Neuron (in vitro differentiated cells): ENCODE measurements around the gene XKRX.

Source experiments
- H2AFZ ChIP-seq: one replicate; pipeline ENCODE4 v1.6.1; 2013; ENCODE audit warnings: low read depth, mild to moderate bottlenecking, inconsistent platforms, low read length, moderate library complexity
- H3K27me3 ChIP-seq: one replicate; pipeline ENCODE4 v1.6.1; 2013; ENCODE audit warnings: low read length; ENCODE audit not compliant: insufficient read depth
- H3K36me3 ChIP-seq: one replicate; pipeline ENCODE4 v1.6.1; 2013; ENCODE audit warnings: low read length; ENCODE audit not compliant: insufficient read depth
- H3K4me1 ChIP-seq: one replicate; pipeline ENCODE4 v1.6.1; 2013; ENCODE audit warnings: low read length; ENCODE audit not compliant: insufficient read depth
- H3K4me3 ChIP-seq: 2 replicates; pipeline ENCODE4 v1.5.1; 2013; ENCODE audit warnings: mild to moderate bottlenecking, low read length, moderate library complexity
- H3K9me3 ChIP-seq: one replicate; pipeline ENCODE4 v1.6.1; 2013; ENCODE audit warnings: low read length

XKRX gene

GRCh38 chrX:100928660-100929613 is at the start of gene XKRX:
XKRX (minus strand) TSS chrX:100928917; CDS start chrX:100928304, 613 bp downstream.
- Histone ChIP-seq H3K27me3 (peaks cover 14% of the 10 kb centered on the region), H3K4me1 (peaks cover 6% of the 10 kb centered on the region), H2AFZ (peak within 1 kb of the TSS; percentile 75), H3K4me3 (peak within 1 kb of the TSS; percentile 46), H3K36me3 (no peaks in the 10 kb centered on the region), H3K9me3 (peaks cover 4% of the 10 kb centered on the region)

GRCh38 chrX:100976211-100976610 is 47.5 kb upstream of the XKRX start:
- no peaks in the 10 kb centered on the region for H3K27me3 ChIP-seq
- no peaks in the 10 kb centered on the region for H3K36me3 ChIP-seq
- H2AFZ ChIP-seq = no peak overlapping the region
- no peaks in the 10 kb centered on the region for H3K9me3 ChIP-seq
- H3K4me3 ChIP-seq = no peak overlapping the region
- no peaks in the 10 kb centered on the region for H3K4me1 ChIP-seq

GRCh38 chrX:100975212-100975611 is 46.5 kb upstream of the XKRX start:
- H3K36me3 ChIP-seq = no peaks in the 10 kb centered on the region
- no peak overlapping the region for H3K4me3 ChIP-seq
- H2AFZ ChIP-seq = no peak overlapping the region
- no peaks in the 10 kb centered on the region for H3K27me3 ChIP-seq
- no peaks in the 10 kb centered on the region for H3K4me1 ChIP-seq
- no peaks in the 10 kb centered on the region for H3K9me3 ChIP-seq

- H3K27me3 ChIP-seq = no peaks in the 10 kb centered on the region
- no peak overlapping the region for H3K4me3 ChIP-seq
- no peak overlapping the region for H2AFZ ChIP-seq
- H3K4me1 ChIP-seq = no peaks in the 10 kb centered on the region
- no peaks in the 10 kb centered on the region for H3K9me3 ChIP-seq
- H3K36me3 ChIP-seq = no peaks in the 10 kb centered on the region
These were observed 44.7 kb upstream of the XKRX start for GRCh38 chrX:100973411-100973810.

- H3K4me1 ChIP-seq = no peaks in the 10 kb centered on the region
- H3K9me3 ChIP-seq = no peaks in the 10 kb centered on the region
- H3K27me3 ChIP-seq = no peaks in the 10 kb centered on the region
- no peak overlapping the region for H3K4me3 ChIP-seq
- no peak overlapping the region for H2AFZ ChIP-seq
- no peaks in the 10 kb centered on the region for H3K36me3 ChIP-seq
These were observed 41.2 kb upstream of the XKRX start for GRCh38 chrX:100969936-100970335.

- no peak within 1 kb of the TSS for H3K4me3 ChIP-seq
- no peaks in the 10 kb centered on the region for H3K27me3 ChIP-seq
- H3K9me3 ChIP-seq = no peaks in the 10 kb centered on the region
- H3K4me1 ChIP-seq = no peaks in the 10 kb centered on the region
- no peaks in the 10 kb centered on the region for H3K36me3 ChIP-seq
- no peak within 1 kb of the TSS for H2AFZ ChIP-seq
These were observed 40.7 kb upstream of the XKRX start, which contains the start of gene ARL13A for GRCh38 chrX:100969408-100969807. ARL13A (plus strand) TSS chrX:100969708; CDS start chrX:100973690, 3,982 bp downstream.

GRCh38 chrX:100964362-100964761 is 35.6 kb upstream of the XKRX start:
- no peak overlapping the region for H3K4me3 ChIP-seq
- no peaks in the 10 kb centered on the region for H3K4me1 ChIP-seq
- H2AFZ ChIP-seq = no peak overlapping the region
- no peaks in the 10 kb centered on the region for H3K36me3 ChIP-seq
- no peaks in the 10 kb centered on the region for H3K9me3 ChIP-seq
- no peaks in the 10 kb centered on the region for H3K27me3 ChIP-seq

- no peak overlapping the region for H3K4me3 ChIP-seq
- H3K27me3 ChIP-seq = no peaks in the 10 kb centered on the region
- H3K4me1 ChIP-seq = no peaks in the 10 kb centered on the region
- no peak overlapping the region for H2AFZ ChIP-seq
- no peaks in the 10 kb centered on the region for H3K9me3 ChIP-seq
- no peaks in the 10 kb centered on the region for H3K36me3 ChIP-seq
These were observed 34.1 kb upstream of the XKRX start for GRCh38 chrX:100962811-100963210.

- Histone ChIP-seq H3K36me3 (no peaks in the 10 kb centered on the region), H3K9me3 (no peaks in the 10 kb centered on the region), H3K27me3 (peaks cover 6% of the 10 kb centered on the region), H3K4me3 (no peak overlapping the region), H3K4me1 (peaks cover 3% of the 10 kb centered on the region), H2AFZ (no peak overlapping the region)
These were observed 19.8 kb upstream of the XKRX start for GRCh38 chrX:100948557-100948956.

GRCh38 chrX:100946299-100946927 is 17.7 kb upstream of the XKRX start:
- Histone ChIP-seq H3K4me3 (no peak overlapping the region), H3K36me3 (no peaks in the 10 kb centered on the region), H3K9me3 (no peaks in the 10 kb centered on the region), H3K27me3 (peaks cover 6% of the 10 kb centered on the region), H2AFZ (no peak overlapping the region), H3K4me1 (peaks cover 3% of the 10 kb centered on the region)

GRCh38 chrX:100944601-100945000 is 15.9 kb upstream of the XKRX start:
- H3K27me3 ChIP-seq = peaks cover 6% of the 10 kb centered on the region
- no peaks in the 10 kb centered on the region for H3K36me3 ChIP-seq
- H2AFZ ChIP-seq = no peak overlapping the region
- peaks cover 3% of the 10 kb centered on the region for H3K4me1 ChIP-seq
- no peak overlapping the region for H3K4me3 ChIP-seq
- no peaks in the 10 kb centered on the region for H3K9me3 ChIP-seq

GRCh38 chrX:100939333-100939732 is 10.6 kb upstream of the XKRX start:
- H3K4me3 ChIP-seq = no peak overlapping the region
- peaks cover 3% of the 10 kb centered on the region for H3K27me3 ChIP-seq
- no peak overlapping the region for H2AFZ ChIP-seq
- H3K4me1 ChIP-seq = no peaks in the 10 kb centered on the region
- no peaks in the 10 kb centered on the region for H3K36me3 ChIP-seq
- H3K9me3 ChIP-seq = no peaks in the 10 kb centered on the region

GRCh38 chrX:100935767-100936166 is 7.0 kb upstream of the XKRX start:
- Histone ChIP-seq H3K27me3 (peaks cover 3% of the 10 kb centered on the region), H3K36me3 (no peaks in the 10 kb centered on the region), H3K4me3 (no peak overlapping the region), H3K4me1 (no peaks in the 10 kb centered on the region), H3K9me3 (peaks cover 4% of the 10 kb centered on the region), H2AFZ (no peak overlapping the region)
